GM12801 (cell line): ENCODE measurements around the gene STAB1.

ENCODE experiments used
- TF ChIP-seq, protein P1 (sequence below): IDR thresholded peaks from one replicate; pipeline ENCODE4 v1.5.1; 2011; ENCODE audit warnings: control low read depth; ENCODE audit not compliant: insufficient read length; ENCODE audit errors: extremely low read depth

Gene STAB1

DNA sequence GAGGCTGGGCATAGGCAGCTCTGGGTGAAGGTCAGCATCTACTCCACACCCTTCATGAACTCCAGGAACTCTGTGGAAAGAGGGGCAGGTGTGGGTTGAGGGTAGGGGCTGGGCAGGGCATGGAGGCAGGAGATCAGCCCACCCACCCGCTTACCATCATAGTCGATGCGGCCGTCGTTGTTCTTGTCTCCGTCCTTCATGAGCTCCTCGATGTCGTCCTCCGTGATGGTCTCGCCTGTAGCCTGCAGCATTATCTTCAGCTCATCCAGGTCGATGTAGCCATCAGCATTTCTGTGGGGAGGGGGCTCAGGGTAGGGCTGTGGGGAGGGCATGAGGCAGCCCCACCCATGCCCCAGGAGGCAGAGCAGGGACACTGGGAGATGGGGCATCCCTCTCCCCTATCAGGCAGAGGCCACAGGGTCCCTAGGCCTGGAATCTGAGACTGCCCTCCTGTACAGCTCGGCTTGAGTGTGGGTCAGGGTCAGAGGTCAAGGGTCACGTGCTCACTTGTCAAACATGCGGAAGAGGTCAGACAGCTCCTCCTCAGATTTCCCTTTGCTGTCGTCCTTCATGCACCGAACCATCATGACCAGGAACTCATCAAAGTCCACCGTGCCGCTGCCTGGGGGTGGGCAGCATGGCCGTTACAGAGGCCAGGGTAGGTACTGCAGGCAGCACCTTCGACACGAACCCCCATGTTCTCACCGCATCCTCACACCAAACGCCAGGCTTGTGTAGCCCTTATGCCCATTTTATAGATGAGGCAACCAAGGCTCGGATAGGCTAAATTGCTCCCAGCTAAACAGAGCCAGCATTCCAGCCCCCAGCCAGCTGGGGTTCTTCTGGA is 43.7 kb upstream of the STAB1 start:
- TF ChIP-seq, protein P1, sequence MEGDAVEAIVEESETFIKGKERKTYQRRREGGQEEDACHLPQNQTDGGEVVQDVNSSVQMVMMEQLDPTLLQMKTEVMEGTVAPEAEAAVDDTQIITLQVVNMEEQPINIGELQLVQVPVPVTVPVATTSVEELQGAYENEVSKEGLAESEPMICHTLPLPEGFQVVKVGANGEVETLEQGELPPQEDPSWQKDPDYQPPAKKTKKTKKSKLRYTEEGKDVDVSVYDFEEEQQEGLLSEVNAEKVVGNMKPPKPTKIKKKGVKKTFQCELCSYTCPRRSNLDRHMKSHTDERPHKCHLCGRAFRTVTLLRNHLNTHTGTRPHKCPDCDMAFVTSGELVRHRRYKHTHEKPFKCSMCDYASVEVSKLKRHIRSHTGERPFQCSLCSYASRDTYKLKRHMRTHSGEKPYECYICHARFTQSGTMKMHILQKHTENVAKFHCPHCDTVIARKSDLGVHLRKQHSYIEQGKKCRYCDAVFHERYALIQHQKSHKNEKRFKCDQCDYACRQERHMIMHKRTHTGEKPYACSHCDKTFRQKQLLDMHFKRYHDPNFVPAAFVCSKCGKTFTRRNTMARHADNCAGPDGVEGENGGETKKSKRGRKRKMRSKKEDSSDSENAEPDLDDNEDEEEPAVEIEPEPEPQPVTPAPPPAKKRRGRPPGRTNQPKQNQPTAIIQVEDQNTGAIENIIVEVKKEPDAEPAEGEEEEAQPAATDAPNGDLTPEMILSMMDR = no peak

DNA sequence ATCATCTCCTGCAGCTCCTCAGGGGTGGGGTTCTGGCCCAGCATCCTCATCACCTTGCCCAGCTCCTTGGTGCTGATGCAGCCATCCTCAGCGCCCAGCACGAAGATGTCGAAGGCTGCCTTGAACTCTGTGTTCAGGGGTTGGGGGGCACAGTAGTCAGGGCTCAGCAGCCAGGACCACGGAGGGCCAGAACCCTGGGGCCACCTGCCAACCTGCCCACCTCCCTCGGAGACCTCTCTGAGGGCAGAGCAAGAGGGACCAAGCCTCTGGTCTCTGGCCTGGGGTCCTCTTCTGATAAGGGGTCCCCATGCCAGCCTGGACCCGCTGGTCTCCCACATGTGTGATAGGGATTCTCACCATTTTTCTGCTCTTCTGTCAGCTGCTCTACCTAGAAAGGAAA is 43.0 kb upstream of the STAB1 start:
- TF ChIP-seq, protein P1 = no peak

DNA sequence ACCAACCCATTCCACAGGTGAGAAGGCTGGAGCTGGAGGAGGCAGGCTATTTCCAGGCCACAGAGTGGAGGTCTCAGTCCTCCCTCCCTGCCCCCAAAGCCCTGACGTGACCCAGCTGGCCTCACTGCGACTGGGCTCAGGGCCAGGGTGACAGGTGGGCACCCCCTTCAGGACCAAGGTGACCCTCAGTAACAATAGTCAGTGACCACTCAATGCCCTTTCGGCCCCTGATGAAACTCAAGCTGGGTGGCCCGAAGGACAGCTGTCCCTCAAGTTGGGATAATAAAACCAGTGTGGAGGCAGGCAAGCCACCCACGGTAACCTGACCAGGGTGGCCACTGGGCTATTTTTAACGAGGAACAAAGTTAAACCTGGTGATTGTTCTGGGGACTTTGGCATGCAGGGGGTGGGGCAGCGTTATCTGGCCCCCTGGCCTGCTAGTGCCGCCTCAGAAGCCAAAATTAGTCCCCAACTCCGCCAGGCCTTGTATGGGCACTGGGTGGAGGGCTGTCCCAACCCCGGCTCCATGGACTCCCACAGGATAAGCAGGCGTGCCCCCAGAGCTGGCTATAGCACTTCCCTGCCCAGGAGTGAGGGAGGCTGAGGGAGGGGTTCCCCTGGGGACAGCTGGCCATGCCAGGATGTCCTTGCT is 42.4 kb upstream of the STAB1 start:
- TF ChIP-seq, protein P1 = no peak

DNA sequence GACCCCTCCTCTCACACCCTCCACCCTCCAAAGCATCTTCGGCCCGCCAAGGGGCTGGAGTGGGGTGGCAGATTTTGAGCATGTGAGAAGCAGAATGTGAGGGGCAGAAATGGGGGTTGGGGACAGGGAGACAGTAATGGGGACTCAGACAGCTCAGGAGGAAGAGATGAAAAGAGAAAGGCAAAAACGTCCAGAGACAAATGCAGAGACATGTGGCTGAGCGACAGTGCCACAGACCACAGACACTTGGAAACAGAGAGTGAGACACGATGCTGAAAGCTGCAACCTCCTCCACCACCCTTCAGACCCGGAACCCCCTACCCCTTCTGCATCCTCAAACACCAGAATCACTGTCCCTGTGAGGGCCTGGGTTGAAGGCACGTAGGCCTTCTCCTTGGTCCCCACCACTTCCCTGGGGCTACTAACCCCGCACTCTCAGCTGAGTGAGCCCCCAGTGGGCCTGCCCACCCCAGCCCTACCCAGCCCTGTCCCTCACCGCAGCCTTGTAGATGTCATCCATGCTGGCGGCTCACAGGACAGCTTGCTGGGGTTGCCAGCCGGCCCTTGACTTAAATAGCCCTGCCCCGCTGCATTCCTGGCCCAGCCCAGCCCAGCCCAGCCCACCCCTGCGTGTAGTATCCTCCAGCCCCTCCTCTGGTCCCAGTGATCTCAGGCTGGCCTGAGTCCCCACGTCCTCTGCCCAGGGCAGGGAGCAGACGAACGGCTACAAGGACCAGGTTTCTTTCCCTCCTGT is 41.5 kb upstream of the STAB1 start, which contains the start of gene TNNC1:
Gene TNNC1 (minus strand): TSS at position 546 of the 754 bp plus-strand sequence. CDS start 26 bp downstream, at position 520.
- TF ChIP-seq, protein P1 = no peak

DNA sequence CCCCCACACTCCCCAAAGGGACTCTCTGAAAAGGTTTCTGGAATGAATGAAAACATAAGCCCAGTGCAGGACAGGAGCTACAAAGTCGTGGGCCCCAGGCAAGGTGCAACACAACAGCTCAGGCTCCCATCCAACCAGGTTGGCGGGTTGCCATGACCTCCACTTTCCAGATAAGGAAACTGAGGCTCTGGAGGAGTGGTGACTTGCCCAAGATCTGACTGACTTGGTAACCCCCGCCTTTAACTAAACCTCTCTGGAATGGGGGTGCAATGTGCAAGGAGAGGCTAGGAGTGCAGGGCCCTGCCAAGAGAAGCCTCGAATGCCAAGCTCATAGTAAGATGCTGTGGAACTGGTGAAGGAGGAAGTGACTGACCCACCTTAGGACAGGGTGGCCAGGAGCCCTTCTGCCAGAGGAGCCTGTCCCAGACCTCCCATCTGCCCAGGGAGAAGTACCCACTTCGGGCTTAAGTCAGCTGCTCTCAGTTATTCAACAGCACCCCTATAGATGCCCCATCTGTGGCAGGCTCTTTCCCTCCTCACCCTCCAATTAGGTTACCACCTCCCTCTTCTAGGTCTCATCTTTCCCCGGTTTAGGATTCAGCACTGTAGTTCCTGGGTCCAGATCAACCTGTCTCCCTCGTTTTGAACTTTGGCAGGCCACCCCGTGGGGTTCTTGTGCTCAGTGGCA is 40.7 kb upstream of the STAB1 start:
- TF ChIP-seq, protein P1 = no peak

DNA sequence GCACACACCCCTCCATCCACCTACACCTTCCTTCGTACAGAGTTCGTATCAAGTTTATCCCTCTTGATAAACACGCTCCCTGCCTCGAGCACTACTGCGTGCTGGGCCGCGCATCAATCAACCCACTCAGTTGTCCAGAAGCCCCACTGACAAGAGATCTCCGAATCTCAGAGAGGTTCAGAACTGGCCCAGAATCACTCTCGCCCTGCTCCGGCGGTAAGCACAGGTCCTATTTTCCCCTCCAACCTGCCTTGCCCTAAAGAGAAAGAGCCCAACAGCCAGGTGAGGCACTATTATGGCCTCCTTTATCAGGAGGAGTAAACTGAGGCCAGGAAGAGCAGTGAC is 40.2 kb upstream of the STAB1 start:
- TF ChIP-seq, protein P1 = no peak
